Stimulated activated CD4-positive, alpha-beta T cell treated with anti-CD3 and anti-CD28 coated beads, Interleukin-15, amount 100 ng/mL, for 48 hours (primary cell): ENCODE measurements around the gene ZNF775.

Experiments
- DNase-seq, 2 donors: peaks; one replicate each; pipeline ENCODE4 v3.0.0-alpha.2; 2020; ENCODE audit warnings: low read depth in 2 of 2

The ZNF775 gene

GRCh38 chr7:150346922-150347321 is 32.2 kb upstream of the ZNF775 start:
- DNase-seq: no peak

GRCh38 chr7:150351587-150352194 is 27.4 kb upstream of the ZNF775 start:
- DNase-seq: no peak

DNA sequence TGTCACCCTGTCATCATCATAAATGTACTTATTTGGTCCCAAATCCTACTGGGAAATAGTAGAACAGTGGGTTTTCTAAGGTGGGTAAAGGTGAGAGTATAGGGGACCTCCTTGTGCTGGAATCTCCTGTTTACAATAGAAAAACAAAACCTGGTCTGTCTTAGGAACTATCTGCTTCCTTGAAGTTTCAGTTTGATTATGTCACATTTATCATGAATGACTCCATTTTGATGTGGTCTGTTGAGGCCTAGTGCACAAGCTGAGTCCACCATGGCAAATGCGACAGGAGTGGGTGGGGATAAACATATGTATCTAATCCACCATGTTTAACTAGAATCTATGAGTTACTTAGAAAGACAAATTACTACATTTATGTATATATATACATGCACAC is 23.5 kb upstream of the ZNF775 start:
- no peak for DNase-seq

DNA sequence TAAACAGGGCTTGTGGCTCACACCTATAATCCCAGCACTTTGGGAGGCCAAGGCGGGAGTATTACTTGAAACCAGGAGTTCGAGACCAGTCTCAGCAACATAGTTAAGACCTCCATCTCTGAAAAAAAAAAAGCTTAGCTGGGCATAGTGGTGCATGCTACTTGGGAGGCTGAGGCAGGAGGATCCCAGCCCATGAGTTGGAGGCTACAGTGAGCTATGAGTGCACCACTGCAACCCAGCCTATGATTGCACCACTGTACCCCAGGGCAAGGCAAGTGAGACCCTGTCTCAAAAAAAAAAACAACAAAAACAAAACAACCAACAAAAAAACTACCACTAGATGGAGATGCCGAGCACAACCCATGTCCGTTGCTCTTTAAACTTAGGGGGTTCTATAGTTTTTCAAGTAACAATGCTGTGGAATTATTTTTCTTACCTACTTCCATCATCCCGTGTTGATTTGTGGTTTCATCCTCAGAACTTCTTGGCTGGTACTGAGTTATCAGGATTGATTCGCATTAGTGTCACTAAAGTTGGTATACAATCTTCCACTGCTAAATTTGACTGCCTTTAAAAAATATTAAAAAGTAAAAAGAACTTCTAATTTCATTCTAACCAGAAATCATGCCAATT is 22.7 kb upstream of the ZNF775 start:
- DNase-seq: no peak

DNA sequence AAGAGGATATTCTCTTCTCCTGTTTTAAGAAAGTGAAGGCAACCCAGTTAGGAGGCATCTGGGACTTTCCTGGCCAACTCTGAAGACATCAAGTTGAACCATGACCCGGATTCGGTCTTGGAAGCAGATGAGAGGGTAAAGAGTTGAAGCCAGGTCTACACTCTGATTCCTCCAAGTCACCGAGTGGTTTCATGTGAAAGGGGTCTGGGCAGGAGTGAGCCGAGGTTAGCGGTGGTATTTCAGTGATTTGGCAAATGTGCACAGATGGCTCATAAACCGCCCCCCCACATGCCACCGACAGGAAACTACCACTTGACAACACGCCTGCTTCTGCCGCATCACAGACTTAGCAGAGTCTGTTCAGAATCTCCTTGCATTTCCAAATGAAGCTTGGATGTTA is 21.9 kb upstream of the ZNF775 start:
- DNase-seq: peak in 1 of 2 donors; percentile 47

DNA sequence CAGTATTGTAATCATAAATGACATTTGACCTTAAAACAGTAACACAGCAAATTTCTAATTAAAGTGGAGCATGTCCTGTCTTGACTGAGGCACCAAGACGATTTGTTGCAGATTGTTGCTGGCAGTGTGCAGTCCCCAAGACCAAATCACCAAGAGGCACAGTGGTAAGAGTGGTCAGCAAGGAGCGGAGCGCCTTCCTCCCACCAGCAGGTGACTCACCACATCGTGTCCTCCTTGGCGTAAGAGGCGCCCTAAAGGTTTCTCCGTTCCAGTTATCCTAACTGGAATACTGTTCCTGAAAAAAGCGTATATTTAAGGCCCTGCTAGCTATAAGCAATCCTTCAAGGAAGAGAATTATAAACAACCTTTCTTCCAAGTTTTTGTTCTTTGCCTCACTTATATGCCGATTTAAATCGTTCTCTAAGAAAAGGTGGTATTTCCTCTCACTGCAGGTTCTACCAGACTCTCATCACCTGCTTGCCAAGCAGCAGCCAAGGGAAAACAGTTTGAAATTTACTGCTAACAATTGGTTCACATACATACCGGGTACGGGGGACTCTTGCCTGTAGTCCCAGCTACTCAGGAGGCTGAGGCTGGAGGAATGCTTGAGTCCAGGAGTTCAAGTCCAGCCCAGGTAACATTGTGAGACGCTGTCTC is 21.2 kb upstream of the ZNF775 start:
- DNase-seq: no peak

DNA sequence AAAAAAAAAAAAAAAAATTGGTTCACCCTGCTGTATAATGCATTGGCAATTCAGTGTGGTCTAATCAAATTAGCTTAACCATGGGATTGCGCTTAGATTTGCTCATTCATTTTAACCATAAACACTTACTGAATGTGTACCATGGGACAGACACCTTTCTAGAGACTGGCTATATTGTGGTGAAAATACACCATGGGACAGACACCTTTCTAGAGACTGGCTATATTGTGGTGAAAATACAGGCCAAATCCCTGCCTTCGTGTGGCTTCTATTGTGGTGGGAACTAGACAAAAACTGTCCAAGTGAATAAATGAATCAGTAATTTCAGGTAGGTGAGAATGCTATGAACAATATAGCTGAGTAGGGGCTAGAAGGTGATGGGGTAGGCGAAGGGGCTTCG is 20.7 kb upstream of the ZNF775 start:
- DNase-seq: no peak

DNA sequence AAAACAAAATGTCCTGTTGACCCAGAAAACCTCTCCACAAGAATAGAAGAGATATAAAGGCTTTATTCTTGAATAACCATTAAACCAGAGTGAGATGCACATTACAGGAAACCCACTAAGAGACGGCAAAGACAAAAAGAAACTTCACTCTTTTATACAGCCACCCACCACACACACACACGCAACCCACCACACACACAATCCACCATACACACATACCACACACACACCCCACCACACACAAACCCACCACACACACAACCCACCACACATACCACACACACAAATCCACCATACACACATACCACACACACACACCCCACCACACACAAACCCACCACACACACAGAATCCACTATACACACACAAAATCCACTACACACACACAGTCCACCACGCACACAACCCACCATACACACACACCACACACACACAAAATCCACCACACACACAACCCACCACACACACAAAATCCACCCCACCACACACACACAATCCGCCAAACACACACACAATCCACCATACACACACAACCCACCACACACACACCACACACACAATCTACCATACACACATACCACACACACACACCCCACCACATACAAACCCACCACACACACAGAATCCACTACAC is 20.0 kb upstream of the ZNF775 start:
- no peak for DNase-seq

GRCh38 chr7:150359622-150360362 is 19.3 kb upstream of the ZNF775 start:
- no peak for DNase-seq

GRCh38 chr7:150360363-150361058 is 18.6 kb upstream of the ZNF775 start:
- DNase-seq: no peak

GRCh38 chr7:150361402-150361801 is 17.7 kb upstream of the ZNF775 start:
- DNase-seq: no peak

- no peak for DNase-seq
Measured at GRCh38 chr7:150361807-150362621, 17.1 kb upstream of the ZNF775 start.

DNA sequence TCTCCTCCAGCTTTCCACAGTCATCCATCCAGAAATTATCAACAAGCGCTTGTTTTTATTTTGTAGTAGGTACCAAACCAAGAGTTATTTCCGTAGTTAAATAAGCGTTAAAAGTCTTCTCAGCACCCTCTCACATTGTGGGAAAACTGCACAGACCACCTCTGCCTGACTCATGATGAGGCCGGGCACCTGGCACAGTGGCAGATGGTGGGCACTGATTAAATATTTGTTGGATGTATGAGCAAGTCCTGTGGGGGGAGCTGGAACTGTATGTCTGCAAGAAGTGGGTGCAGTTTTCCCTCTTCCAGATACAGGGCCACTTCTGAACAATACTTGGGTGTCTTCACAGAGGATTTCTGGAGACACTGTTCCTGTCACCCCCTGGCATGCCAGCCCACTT is 15.8 kb upstream of the ZNF775 start:
- DNase-seq: no peak

DNA sequence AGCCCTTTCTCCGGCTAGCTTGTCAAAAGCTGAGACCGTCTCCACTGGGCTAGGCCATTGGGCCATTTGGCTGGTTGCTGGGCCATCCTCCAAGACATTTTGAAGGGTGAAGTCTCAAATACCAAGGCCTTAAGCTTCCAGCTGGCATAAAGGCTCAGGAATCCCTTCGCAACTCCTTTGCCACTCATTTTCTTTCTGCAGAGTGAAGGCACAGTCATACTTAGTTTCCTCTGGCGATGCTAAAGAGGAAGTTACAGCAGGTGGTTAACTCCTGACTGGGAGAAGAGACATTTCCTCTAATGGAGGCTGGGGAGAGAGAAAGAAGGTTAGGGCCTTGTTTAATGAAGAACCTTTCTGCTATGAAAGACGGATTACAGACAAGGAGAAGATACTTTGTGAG is 15.3 kb upstream of the ZNF775 start:
- no peak for DNase-seq

GRCh38 chr7:150365194-150365593 is 13.9 kb upstream of the ZNF775 start:
- DNase-seq: no peak

DNA sequence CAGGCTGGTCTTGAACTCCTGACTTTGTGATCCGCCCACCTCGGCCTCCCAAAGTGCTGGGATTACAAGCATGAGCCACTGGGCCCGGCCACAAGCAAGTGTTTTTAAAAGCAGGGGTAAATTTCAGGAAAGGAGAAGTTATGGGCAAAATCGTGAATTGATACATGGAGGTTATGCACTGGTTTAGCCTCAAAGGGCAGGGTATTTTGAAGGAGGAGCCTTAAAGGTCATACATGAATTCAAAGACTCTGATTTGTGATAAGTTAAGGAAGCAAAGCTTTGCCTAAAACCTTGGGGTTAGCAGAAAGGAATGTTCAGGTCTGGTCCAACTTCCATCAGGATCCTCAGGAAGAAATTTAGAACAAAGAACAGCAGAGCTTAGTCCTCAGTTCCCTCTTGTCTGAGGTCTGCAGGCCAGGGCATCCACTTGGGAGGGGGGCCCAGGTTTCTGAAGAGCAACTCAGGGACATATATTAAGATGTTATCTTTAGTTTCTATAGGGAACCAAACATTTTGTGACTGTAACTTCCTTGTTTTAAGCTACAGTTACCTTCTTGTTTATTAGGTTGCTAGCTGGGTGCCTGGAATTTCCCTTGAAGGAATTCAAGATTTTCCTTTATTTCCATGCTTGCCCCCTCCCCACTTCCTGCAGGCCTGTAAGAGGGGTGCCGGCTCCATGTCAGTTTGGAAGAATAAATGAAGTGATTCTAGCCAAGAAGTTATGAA is 13.3 kb upstream of the ZNF775 start:
- no peak for DNase-seq

GRCh38 chr7:150367677-150368095 is 11.4 kb upstream of the ZNF775 start:
- DNase-seq: no peak

GRCh38 chr7:150368096-150368883 is 10.8 kb upstream of the ZNF775 start, which contains the start of gene REPIN1:
REPIN1 (plus strand) TSS chr7:150368822; CDS start chr7:150369712, 890 bp downstream.
- DNase-seq: peak; percentile 75 to 76
